ENCODE results near the gene CMTM4. TPM values are rescaled to one million over a fixed set of nuclear protein-coding genes. Genes with fewer than 3 reads are reported as not detected.
"Not testable (repeated sequence)": the region's sequence is repeated elsewhere in the genome, so short reads cannot be mapped to it uniquely, and the experiment has no call there.

CMTM4 gene
- total and polyA plus RNA-seq, 2 of the 4 experiments (the other 2 are of a cell fraction) = 9.0 to 14.5 TPM

GRCh38 chr16:66596559-66596958 lies 100.0 kb downstream of the CMTM4 start:
- H4K8ac ChIP-seq (ENCODE audit: low read depth in 2 of 2, low read length in 2 of 2); H3K14ac ChIP-seq (replicated peaks; ENCODE audit: low read depth, low read length); BruUV-seq (replicated peaks); POLR2A ChIA-PET (ENCODE audit: unreplicated experiment); H3K4ac ChIP-seq (ENCODE audit: low read depth, low read length); H3K23ac ChIP-seq (ENCODE audit: low read depth, low read length); H3K4me2 ChIP-seq (ENCODE audit: low read depth, low read length); H4K5ac ChIP-seq (ENCODE audit: low read depth, low read length); H4K91ac ChIP-seq (ENCODE audit: insufficient read depth, low read depth, low read length); H4K20me1 ChIP-seq (ENCODE audit: insufficient read depth, low read length); DNase-seq; H3K4me3 ChIP-seq (ENCODE audit: insufficient read depth, low read depth, low read length); in situ Hi-C loops (cut with MboI; ENCODE audit: low sequenced_read_pairs); H3K4me1 ChIP-seq (ENCODE audit: control insufficient read depth, insufficient read depth, low read length); H3K27ac ChIP-seq (ENCODE audit: insufficient read depth, low read length); H2BK120ac ChIP-seq (ENCODE audit: low read depth, low read length); intact Hi-C loops (cut with micrococcal nuclease); H2AK5ac ChIP-seq (ENCODE audit: low read depth, low read length); H3K9me1 ChIP-seq (ENCODE audit: insufficient read depth, low read length); CTCF ChIA-PET; ATAC-seq (ENCODE audit: low read depth); H2AFZ ChIP-seq (replicated peaks; ENCODE audit: low read length, poor library complexity); H2BK15ac ChIP-seq (ENCODE audit: low read depth, low read length); dilution Hi-C loops (cut with HindIII; ENCODE audit: low sequenced_read_pairs, unreplicated experiment); H3K36me3 ChIP-seq (ENCODE audit: control insufficient read depth, insufficient read depth, low read length); H3K9ac ChIP-seq (ENCODE audit: low read depth, low read length); H2BK20ac ChIP-seq (ENCODE audit: low read depth, low read length); H3K79me1 ChIP-seq (ENCODE audit: low read depth in 1 of 2, low read length in 2 of 2); H3K56ac ChIP-seq (ENCODE audit: extremely low read depth, insufficient read depth, low read length); H2BK5ac ChIP-seq (ENCODE audit: low read depth, low read length, poor library complexity, severe bottlenecking); H2AK9ac ChIP-seq (replicated peaks; ENCODE audit: low read depth, low read length, poor library complexity); H3K18ac ChIP-seq (ENCODE audit: low read depth, low read length): not testable (repeated sequence)
- peaks cover 27% of the 10 kb centered on the region for H3K27me3 ChIP-seq (ENCODE audit: control insufficient read depth, insufficient read depth, low read length)
- WGBS, 2 experiments (ENCODE audit: extremely low coverage in 2 of 2, insufficient read length in 1 of 2) = no CpG with 5 or more reads among the region's 4 CpGs
- peaks cover 13% of the 10 kb centered on the region for H3K9me3 ChIP-seq (ENCODE audit: control insufficient read depth, insufficient read depth, low read length)

Measured in IMR-90 (cell line).